LoVo (cell line): ENCODE measurements around the gene NRXN3.

Source experiments
- DNase-seq: peaks from one replicate; pipeline ENCODE4 v3.0.0-alpha.2; 2016; ENCODE audit warnings: low spot score

The NRXN3 gene

GRCh38 chr14:79881299-79881698 lies 1711.1 kb downstream of the NRXN3 start:
- DNase-seq = no peak

- no peak for DNase-seq
These were observed 1720.4 kb downstream of the NRXN3 start for GRCh38 chr14:79890527-79890926.

DNA sequence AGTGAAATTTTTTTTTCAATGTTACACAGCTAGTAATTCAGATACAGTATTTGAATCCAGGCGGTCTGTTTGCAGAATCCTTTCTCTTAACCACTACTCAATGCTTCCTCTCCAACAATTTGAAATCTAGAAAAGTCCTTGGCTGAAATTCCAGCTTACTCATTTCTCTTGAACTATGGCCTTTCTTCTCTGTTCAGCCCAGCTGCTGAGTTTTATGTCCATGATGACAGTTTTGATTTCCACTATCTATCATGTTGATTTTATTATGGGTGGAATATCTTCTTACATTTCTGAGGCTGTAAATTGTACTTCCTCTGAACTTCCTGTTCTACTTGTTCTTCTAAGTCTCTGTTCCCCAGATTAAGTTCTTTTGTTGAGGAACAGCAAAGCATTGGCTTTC lies 1725.8 kb downstream of the NRXN3 start:
- DNase-seq = no peak

- no peak for DNase-seq
These were observed 1729.4 kb downstream of the NRXN3 start for GRCh38 chr14:79899610-79900009.

DNA sequence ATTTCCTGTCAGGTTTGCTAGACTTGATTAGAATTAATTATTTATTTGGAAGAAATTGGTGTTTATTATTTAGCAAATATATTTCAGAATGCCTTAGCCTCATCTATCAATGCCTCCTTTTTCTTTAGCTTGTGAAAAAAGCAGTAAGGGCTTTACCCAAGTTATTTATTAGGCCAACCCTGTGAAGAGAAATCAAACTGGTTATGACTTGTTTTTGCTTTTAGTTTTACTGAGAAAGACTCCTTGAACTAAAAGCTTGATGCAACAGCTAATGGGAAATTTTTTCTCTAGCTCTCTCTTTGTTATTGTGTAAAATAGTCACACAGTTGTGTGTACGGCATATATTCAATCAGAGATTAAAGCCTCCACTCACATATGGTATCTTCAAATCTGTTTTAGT lies 1734.3 kb downstream of the NRXN3 start:
- DNase-seq = no peak

GRCh38 chr14:79906994-79907393 lies 1736.8 kb downstream of the NRXN3 start:
- no peak for DNase-seq

- DNase-seq = no peak
These were observed 1739.9 kb downstream of the NRXN3 start for GRCh38 chr14:79910086-79910485.

GRCh38 chr14:79911744-79912143 lies 1741.6 kb downstream of the NRXN3 start:
- no peak for DNase-seq

DNA sequence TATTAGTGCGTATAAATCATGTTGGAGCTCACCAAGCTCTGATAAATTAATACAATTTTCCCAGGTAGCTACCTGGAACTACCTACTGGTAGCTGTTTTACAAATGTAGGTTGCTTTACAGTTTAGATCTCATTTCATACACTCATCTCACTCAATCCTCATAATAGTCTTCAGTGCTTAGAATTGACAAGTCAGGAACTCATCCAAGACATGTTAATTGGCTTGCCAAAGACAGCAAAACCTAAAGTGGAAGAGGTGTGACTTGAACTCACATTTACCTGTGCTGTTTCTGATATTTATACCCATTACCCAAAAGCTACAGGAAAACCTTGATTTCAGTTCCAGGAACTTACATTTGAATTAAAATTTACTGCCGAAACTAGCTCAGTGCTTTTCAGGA lies 1744.4 kb downstream of the NRXN3 start:
- no peak for DNase-seq

GRCh38 chr14:79915406-79915805 lies 1745.2 kb downstream of the NRXN3 start:
- DNase-seq = no peak

GRCh38 chr14:79916281-79916680 lies 1746.1 kb downstream of the NRXN3 start:
- no peak for DNase-seq

DNA sequence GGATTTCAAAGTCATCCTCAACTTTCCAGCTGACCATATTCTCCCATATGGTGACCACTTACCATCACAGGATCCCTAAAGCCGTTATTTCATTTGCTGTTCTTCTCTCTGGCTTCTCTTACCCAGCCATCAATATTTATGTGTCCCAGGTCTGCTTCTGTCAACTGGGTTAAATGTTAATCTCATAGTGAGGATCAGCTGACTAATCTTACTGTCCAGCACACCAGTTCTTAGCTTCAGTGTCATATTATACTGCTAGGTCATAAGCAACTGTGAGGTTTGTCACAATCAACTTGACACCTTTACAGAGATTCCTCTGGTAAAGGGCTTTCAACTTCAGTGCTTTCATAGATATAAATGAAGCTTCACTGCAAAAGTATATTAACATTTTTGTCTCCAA lies 1746.7 kb downstream of the NRXN3 start:
- no peak for DNase-seq
